ENCODE results near the gene DYTN. TPM values are rescaled to one million over a fixed set of nuclear protein-coding genes. Genes with fewer than 3 reads are reported as not detected.
"Not testable (repeated sequence)": the region's sequence is repeated elsewhere in the genome, so short reads cannot be mapped to it uniquely, and the experiment has no call there.

DYTN gene, protein sequence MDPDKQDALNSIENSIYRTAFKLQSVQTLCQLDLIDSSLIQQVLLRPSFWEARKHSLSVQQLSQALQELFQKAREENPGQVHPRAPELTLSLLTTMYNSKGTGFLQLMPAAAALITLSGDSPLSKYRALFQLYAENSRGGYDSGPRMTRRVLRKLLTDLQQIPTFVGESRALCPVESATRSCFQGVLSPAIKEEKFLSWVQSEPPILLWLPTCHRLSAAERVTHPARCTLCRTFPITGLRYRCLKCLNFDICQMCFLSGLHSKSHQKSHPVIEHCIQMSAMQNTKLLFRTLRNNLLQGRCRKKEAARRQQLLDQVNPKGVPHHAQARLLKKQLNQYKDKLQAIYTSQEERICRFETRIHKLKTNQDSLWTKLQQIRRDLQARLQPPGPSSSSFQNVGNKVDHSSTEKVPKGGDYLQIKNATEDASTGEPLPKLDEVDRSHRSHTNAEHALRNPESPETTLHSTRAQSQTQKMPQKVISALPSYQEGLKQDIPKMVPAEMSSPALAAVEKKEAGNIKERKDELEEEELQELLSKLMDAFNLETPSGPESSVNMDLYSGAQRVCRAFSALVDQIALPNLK
- total RNA-seq = not detected

DNA sequence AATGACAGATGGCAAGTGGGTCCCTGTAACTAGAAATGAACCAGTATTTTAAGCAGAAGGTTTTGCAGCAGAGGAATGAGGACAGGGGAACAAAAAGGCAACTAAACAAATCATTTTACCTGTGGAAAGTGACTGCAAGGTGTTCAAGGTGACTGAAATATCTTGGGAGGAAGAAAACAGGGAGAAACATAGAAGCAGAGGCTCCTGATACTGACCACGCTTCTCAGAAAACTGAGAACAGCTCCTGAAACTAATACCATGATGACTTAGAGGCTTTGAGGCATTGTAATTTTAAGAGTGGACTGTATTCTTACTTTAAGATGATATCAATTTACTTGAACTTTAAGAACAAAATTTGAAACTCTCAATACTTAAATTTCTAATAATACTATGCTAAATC is at the start of gene DYTN:
Gene DYTN, minus strand, starts transcription at position 101 of the 400 bp plus-strand sequence. CDS start 117 bp downstream, outside the sequence.
- DNase-seq = no peak

DNA sequence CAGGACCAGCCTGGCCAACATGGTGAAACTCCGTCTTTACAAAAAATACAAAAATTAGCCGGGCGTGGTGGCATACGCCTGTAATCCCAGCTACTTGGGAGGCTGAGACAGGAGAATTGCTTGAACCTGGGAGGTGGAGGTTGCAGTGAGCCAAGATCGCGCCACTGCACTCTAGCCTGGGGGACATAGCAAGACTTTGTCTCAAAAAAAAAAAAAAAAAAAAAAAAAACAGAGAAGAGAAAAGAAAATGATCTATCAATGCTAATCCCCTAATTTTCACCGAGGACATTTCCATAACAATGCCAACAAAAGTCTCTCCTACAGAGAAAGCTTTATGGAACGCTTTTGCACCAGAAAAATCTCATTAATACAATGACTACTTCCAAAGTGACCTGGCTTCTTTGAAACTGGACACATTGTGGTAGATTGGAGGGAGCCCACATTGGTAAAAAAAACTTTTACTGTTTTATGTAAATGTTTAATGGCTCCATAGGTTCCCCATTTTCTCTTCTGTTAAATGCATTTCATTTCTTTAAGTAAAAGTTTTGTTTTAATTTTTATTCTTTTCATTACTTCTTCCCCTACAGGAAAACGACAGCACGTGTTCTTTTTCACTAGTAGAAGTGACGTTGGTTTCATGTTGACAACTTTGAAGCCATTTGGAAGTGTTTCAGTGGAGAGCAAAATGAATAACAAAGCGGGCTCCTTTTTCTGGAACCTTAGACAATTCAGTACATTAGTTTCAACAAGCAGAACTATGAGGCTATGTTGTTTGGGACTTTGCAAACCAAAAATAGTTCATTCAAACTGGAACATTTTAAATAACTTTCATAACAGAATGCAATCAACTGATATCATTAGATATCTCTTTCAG is 48.1 kb upstream of the DYTN start:
- DNase-seq = no peak

DNA sequence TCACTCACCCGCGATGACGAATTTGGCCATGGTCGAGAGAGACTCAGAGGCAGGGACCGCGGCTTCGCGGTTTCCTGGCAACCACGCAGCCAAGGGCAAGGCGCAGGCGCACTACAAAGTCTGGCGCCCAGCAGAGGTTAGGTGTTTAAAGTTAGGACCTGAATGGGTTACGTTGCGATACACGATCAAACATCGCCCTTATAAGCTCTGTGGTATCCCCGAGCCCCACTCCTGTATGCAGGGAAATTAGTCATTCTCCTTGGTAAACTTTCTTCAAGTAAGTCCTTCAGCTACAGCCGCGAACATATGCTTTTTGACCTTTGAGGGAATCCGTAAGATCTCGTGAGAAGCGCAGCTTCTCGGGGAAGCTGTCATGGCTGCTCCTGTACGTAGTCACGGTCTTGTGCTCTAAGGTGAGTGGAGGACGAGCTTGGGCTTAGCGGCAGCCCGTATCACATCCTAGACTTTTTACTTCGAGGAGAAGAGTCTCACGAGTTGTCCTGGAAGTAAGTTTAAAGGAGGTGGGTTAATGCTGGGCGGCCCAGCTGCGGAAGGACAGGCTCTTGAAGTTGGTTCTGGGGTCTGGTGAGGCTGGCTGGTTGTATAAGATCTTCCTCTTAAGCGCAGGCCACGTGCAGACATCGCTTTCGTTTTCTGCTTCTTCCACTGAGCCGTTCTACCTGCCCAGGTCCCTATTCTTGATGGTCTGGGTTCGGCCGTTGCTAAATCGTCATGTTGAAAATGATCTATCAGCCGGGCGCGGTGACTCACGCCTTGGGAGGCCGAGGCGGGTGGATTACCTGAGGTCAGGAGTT is 47.3 kb upstream of the DYTN start, which contains the start of the genes FASTKD2 and MDH1B:
Gene FASTKD2, plus strand, starts transcription at position 365 of the 815 bp plus-strand sequence. CDS start 1,088 bp downstream, outside the sequence.
Gene MDH1B, minus strand, starts transcription at position 87 of the 815 bp plus-strand sequence. Its CDS starts 57 bp downstream, at position 30.
- peak; percentile 97 for DNase-seq

DNA sequence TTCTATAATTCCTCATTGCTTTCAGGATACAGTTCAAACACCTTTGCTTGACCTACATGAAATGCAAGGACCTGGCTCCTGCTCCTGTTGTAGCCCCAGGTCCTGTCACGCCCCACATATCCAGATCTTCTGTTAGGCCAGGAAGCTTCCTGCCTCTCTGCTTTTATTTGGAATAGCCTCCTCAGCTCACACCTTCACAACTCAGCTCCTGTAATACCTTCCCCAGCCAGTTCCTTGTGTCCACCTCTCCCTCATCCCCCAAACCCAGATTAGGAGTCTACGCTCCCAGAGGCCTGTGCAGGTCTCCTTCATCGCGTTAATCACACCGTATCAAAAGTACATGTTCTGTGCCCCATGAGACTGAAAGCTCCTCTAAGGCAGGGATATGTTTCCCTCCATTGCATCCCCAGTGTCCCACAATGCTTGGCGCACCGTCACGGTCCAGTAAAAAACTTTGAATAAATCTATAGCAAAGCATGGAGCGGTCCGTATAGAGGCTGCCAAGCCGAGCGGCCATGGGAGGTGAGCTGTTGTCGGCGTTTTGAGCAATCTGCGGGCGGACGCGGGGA is 46.6 kb upstream of the DYTN start:
- no peak for DNase-seq

DNA sequence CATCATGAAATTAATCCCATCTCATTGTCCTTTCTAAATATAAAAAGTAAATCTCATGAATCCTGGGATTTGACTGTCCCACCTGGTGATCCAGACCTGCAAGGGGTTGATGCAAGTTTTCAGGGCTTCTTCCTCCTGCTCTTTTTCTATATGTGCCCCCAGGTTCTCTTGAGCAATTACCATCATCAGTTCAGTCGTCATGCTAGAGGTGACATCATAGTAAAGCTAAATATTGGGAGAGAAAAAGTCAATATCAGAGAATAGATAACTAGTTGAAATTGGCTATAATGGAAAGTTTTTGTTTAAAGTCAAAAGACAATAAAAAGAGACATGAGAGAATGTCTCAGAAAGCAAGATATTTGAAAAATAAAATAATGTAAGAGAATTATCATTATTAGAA is 38.6 kb upstream of the DYTN start:
- DNase-seq = no peak

DNA sequence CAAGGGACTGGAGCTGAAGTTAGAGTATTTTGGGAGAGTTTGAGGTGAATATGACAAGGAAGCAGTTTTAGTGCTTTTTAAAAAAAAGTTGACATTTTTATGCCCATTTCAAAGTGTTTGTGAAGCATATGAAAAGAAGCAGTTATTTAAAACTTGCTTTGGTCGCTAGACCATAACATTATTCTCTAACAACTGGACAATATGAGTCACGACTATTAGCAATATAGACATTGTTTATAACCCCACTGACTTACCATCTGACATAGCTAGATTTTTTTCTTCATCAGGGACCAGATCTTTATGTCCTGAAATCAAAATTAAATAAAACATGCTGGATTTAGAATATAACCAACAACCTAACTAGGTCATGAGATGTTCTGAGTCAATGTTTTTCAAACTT is 22.6 kb upstream of the DYTN start:
- no peak for DNase-seq

DNA sequence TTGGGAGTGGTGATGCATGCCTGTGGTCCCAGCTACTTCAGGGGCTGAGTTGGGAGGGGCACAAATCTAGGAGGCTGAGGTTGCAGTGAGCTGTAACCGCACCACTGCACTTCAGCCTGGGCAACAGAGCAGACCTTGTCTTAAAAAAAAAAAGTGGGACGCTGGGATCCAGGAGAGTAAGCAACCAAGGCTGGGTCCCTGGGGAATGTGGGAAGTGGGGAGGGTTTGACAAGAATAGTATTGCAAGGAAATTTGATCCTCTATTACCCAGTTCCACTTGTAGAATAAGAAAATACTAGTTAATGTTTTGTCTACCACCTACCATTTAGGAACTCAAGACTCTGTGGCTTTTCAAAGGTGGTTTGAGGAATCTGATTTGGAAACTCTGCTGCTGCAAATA is 21.1 kb upstream of the DYTN start:
- DNase-seq = no peak

DNA sequence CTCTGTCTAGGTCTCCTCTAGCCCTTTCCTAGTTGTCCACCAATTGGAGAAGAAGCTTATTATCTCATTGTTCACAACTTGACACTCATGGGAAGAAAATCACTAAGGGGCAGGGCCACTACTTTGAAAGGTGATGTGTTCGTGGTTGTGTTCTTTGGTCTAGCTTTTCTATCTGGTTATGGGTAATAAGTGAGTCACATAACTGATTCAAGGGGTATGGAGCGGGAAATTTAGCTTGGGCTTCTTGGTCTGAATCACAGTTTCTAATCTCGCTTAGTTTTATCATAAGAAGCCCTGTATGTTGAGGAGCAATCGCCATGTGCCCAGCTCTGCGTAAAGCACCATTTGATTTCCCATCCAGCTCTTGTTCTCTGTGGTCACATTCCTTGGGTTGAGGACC is 18.7 kb upstream of the DYTN start:
- no peak for DNase-seq

DNA sequence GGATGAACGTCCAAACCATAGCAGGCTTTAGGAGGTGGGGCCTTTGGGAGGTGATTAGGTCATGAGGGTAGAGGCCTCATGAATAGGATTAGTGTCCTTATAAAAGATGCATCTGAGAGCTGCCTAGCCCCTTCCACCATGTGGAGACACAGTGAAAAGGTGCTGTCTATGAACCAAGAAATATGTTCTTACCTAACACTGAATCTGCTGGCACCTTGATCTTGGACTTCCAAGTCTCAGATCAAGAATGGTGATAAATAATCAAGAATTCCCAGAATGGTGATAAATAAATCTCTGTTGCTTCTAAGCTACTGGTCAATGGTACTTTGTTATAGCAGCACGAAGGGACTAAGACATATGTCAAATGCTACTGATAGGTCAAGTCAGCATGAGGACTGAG is 15.1 kb upstream of the DYTN start:
- no peak for DNase-seq

DNA sequence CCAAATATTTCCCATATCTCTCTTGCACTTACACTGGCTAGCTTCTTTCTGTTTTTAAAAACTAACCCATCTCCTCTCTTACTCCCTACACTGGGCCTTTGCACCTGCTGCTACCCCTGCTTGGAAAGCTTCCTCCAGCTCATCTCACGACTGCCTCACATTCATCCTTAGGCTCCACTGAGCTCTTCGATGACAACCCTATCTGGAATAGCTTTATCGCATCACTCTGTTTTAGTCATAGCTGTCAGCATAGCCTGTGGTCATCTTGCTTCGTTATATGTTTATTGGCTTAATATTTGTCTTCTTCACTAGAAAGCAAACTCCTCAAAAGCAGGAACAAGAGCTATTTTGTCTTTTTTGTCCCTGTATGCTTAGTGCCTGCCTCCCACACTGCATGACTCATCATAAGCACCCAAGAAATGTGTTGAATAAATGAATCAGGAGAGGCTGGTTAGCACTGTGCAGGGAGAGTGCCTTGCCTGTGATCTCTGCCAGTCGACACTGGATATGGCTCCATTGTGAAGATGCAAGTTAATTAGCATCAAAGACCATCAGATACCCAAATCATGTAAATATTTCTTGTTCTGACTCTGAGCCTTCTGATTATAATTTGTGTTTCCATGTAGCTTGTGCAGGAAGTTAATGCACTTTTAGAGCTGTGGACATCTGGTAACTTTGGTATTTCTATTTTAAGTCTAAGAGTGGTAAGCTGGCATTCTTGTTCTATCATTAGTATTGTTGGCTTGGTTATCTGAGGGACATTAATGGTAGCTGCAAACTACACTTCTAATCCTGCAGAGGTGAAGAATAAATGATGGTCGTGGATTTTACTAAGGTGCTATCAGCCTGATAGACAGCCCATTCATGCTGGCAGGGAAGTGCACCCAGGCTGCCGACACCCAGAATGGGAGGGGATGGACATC is 10.3 kb upstream of the DYTN start:
- DNase-seq = no peak

DNA sequence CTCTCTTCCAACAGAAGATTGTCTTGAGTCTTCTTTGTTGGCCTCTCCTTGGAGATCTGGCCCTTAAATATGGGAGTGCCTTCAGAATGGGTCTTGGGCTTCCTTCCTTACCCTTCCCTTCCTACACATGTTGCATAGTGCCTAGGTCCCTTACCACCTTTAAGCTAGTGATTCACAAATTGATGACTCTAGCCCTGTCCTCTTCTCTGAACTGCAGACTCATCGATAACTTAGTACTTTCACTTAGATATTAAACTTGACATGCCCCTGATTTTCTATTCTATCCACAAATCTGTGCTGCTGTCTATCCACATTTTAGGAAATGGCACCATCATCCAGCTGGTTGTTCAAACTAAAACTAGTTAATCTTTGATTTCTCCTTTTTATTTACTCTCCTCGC is 9.1 kb upstream of the DYTN start:
- DNase-seq = no peak

DNA sequence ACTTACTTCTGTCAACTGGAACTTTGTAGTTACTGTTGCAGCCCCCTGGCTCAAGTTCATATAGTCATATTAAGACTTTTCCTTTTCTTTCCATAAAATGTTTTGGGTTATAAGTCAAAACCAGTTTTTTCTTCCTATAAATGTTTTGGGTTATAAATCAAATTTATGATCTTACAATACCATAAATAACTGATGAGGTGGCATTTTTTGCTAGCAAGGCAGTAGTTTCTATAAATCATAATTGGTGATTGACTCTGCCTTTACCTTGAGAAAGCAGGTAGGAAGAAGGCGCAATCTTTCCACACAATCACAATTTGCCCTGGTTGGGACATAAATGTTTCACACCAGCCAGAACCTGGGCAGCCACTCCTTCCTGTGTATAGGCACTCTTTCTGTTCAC is 5.1 kb upstream of the DYTN start:
- no peak for DNase-seq

DNA sequence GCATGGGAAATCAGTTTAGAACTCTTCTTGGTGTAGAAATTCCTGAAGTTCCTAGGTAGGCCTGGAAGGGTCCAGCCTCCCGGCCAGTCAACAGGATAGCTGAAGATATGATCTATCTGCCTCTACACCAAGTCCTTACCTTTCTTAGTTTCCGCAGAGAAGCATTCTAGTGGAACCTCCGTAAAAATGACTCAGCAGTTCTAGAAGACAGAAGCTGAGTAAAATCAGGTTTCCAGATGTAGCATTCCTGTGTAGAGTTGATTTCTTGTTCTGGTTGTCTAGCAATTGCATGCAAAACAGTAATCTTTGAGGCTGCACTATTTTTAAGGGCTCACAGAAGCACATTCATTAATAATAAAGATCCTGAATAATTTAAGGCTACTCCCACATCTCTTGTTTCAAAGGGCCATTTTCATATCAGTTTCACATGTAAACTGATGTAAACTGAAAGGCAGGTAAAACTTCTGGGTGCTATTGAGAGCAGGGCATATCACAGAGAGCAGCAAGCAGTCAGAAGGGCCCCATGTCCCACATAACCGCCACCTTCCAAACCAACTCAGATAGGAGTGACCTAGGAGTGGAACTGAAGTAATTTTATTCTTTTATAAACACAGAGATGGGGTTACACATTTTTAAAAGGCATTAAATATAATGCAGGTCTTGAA is 3.2 kb upstream of the DYTN start:
- DNase-seq = no peak

DNA sequence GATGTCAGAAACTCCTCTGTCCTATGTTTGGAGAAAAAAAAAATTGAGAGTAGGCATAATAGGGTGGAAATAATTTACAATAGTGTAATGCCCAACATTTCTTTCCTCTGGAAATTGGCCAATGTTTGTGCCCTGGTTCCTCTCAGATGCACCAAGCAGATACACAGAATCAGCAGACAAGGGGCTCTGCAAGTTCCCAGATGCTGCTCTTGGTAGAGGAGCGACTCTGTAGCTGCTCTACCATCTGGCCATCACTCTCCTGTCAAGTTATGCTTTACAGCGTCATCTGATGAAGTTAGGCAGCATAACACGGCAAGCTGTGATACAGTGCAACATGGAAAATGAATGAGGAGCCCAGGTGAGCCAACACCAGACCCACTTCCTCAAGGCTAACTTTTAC is 1.6 kb downstream of the DYTN start:
- DNase-seq = no peak

DNA sequence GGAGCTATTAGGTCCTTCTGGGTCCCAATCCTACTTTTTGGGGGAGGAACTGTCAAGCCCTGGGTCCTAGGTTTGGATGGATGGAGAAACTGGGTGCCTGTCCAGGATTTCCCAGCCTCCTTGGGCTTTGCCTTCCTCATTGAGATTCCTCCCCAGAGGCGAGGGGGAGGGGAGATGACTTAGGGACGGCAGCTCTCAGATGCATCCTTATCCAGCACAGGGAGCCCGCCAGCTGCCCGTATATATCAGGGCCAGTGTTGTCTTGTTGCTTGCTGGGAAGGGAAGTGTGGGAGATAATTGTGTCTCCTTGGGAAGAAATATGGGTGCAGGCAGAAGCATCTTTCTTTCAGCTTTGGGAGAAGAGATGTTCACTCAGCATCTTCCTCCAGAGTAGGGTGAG is 3.0 kb downstream of the DYTN start:
- not testable (repeated sequence) for DNase-seq

DNA sequence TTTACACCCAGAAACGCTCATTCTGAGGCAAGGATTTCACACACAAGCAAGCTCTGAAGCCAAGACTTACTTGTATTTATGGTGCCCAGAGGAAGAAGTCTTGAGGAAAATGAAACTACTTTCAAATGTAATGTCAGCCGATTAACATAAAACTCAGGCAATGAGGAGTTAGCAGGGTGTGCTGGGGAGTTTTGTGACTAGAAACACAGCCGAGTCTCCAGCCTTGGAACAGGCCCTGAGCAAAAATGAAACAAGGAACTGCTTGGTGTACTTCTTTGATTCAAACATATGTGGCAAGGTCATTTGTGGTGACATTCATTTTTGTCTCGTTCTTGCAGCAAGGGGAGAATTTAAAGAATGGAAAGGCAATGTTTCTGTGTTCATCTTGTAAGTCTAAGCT is 4.5 kb downstream of the DYTN start:
- no peak for DNase-seq

DNA sequence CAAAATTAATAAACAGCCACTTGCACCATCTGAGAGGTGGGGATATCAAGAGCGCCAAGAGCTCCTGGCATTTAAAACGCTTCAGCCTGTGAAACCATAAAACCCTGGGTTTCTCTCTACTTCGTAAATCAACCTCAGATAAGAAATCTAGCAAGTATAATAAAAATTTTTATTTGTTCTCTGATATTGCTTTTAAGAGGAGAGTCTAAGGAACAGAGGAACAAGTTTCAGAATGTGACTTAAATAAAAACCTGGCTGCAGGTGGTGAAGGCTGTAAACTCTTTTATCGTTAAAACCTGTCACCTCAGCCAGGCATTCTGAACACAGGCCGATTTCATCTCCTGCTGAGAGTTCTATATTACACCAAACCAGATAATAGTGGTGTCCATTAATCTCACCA is 9.9 kb downstream of the DYTN start:
- DNase-seq = no peak

DNA sequence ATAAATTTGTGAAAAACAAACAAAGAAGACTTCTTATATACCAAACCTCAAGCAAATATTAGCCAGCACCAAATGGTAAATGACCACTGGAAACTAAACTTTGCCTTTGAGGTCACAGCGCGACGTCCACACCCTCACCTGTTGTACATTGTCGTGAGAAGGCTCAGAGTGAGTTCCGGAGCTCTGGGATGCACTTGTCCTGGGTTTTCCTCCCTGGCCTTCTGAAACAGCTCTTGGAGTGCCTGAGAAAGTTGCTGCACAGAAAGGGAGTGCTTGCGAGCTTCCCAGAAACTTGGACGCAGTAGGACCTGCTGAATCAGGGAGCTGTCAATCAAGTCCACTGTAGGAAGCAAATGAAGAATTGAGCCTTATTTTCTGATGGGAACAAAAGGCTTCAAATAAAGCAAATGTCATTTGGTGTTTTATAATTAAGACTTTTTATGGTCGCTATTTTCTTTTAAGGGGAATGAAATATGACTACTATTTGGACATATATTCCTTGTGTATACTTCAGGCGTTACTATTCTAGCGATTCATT is 11.0 kb downstream of the DYTN start:
- no peak for DNase-seq

DNA sequence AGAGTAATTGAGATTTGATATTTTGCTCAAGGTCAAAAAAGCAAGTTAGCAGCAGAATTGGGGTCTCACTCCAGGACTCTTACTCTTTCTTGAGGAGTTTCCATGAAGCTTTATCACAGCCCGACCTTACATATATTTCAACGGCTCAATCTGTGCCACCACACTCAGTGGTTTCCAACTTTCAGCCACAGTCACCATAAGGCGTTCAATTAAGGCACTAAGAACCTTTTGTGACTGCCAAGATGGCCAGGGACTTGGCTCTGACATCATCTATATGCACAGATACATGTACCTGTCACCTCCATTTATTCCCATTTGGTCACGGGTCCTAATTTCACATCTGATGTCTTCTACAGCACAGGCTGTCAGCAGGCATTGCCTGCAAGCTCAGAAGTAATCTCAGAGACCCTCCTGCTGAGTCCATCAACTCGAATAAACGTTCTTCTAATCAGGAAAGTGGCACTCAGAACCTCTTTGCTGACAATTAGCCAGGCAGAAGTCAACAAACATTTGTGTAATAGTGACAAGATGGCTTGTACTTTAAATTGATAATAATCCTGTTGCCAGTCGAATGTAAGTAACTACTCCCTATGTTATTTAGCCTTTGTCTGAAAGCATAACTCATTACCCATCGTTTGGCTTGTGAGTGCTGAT is 16.1 kb downstream of the DYTN start:
- no peak for DNase-seq

All from tongue (tissue), 2 donors.